Tibial artery (tissue), 4 donors: Measurements from ENCODE around the gene PNPLA5.

Experiments
- DNase-seq, 2 donors: peaks; one replicate each; pipeline ENCODE4 v3.0.0-alpha.2; 2019
- H3K27ac ChIP-seq, 2 donors: fragments of 200-600 bp; sonication (generic) in 1 of 2; 1 replicate in 1 of 2; 2 replicates in 1 of 2; pipeline ENCODE4 v1.5.1; 2018 to 2019; ENCODE audit warnings: mild to moderate bottlenecking in 1 of 2
- H3K27me3 ChIP-seq, 2 donors: fragments of 200-600 bp; sonication (generic) in 1 of 2; one replicate each; pipeline versions ENCODE4 v1.5.1 to v1.6.0; 2016 to 2019
- H3K36me3 ChIP-seq, 3 donors: fragments of 200-600 bp; sonication (generic) in 2 of 3; one replicate each; pipeline ENCODE4 v1.5.1; 2016 to 2019; ENCODE audit warnings: mild to moderate bottlenecking in 2 of 3
- H3K4me1 ChIP-seq, 4 donors: fragments of 200-600 bp; sonication (generic) in 2 of 4; 1 replicate in 3 of 4; 2 replicates in 1 of 4; pipeline ENCODE4 v1.5.1; 2016 to 2019
- H3K4me3 ChIP-seq, 2 donors: fragments of 200-600 bp; sonication (generic) in 1 of 2; 1 replicate in 1 of 2; 2 replicates in 1 of 2; pipeline ENCODE4 v1.5.1; 2018 to 2019; ENCODE audit warnings: mild to moderate bottlenecking in 2 of 2
- H3K9me3 ChIP-seq, 3 donors: fragments of 200-600 bp; sonication (generic) in 1 of 3; one replicate each; pipeline ENCODE4 v1.5.1; 2016 to 2019
- CTCF ChIP-seq, 2 experiments: fragments of 200-600 bp in 1 of 2; fragments of 450-650 bp in 1 of 2; IDR thresholded peaks; one replicate each; pipeline ENCODE4 v1.5.1; 2017 to 2019; ENCODE audit warnings: antibody characterized with exemption in 2 of 2, mild to moderate bottlenecking in 1 of 2, moderate library complexity in 1 of 2
- intact Hi-C: fragments of 100-400 bp; cut with DNase I; formaldehyde crosslinking; loops from one replicate; pipeline ENCODE4 v1.15.0; 2023; ENCODE audit warnings: low total_unique reads

PNPLA5 gene

GRCh38 chr22:43860126-43860525 lies 31.7 kb downstream of the PNPLA5 start:
- Histone ChIP-seq H3K27me3 (peaks cover 0 to 65% of the 10 kb centered on the region in 2 donors), H3K36me3 (no peaks in the 10 kb centered on the region), H3K27ac (no peak overlapping the region), H3K4me3 (no peak overlapping the region), H3K9me3 (peaks cover 0 to 4% (median 0%) of the 10 kb centered on the region in 3 donors), H3K4me1 (peaks cover 0 to 9% (median 2%) of the 10 kb centered on the region in 4 donors)
- no peak for TF ChIP-seq CTCF (IDR thresholded peaks at IDR 0.05)
- no peak for DNase-seq
- intact Hi-C loops = no loop called here

GRCh38 chr22:43859621-43860020 lies 32.2 kb downstream of the PNPLA5 start:
- peaks cover 0 to 4% (median 0%) of the 10 kb centered on the region in 3 donors for H3K9me3 ChIP-seq
- intact Hi-C loops = no loop called here
- no peak overlapping the region for H3K4me3 ChIP-seq
- H3K27me3 ChIP-seq = peaks cover 0 to 60% of the 10 kb centered on the region in 2 donors
- H3K36me3 ChIP-seq = no peaks in the 10 kb centered on the region
- TF ChIP-seq CTCF (IDR thresholded peaks at IDR 0.05) = no peak
- DNase-seq = no peak
- no peak overlapping the region for H3K27ac ChIP-seq
- H3K4me1 ChIP-seq = peaks cover 0 to 9% (median 2%) of the 10 kb centered on the region in 4 donors

GRCh38 chr22:43859176-43859575 lies 32.6 kb downstream of the PNPLA5 start:
- Histone ChIP-seq H3K27ac (no peak overlapping the region), H3K36me3 (no peaks in the 10 kb centered on the region), H3K27me3 (peaks cover 0 to 56% of the 10 kb centered on the region in 2 donors), H3K4me3 (no peak overlapping the region), H3K9me3 (peaks cover 0 to 4% (median 0%) of the 10 kb centered on the region in 3 donors), H3K4me1 (peaks cover 0 to 9% (median 2%) of the 10 kb centered on the region in 4 donors)
- intact Hi-C loops = no loop called here
- no peak for DNase-seq
- no peak for TF ChIP-seq CTCF (IDR thresholded peaks at IDR 0.05)

- TF ChIP-seq CTCF (IDR thresholded peaks at IDR 0.05) = no peak
- DNase-seq = peak in 1 of 2 donors; percentile 20
- intact Hi-C loops = no loop called here
- Histone ChIP-seq H3K9me3 (peaks cover 0 to 4% (median 0%) of the 10 kb centered on the region in 3 donors), H3K4me3 (no peak overlapping the region), H3K27me3 (peaks cover 0 to 49% of the 10 kb centered on the region in 2 donors), H3K4me1 (peaks cover 0 to 9% (median 2%) of the 10 kb centered on the region in 4 donors), H3K27ac (no peak overlapping the region), H3K36me3 (no peaks in the 10 kb centered on the region)
Observed at GRCh38 chr22:43858156-43858895, 33.5 kb downstream of the PNPLA5 start.

- Histone ChIP-seq H3K27ac (no peak overlapping the region), H3K9me3 (peaks cover 0 to 4% (median 0%) of the 10 kb centered on the region in 3 donors), H3K4me1 (peaks cover 0 to 6% (median 2%) of the 10 kb centered on the region in 4 donors), H3K36me3 (no peaks in the 10 kb centered on the region), H3K27me3 (peaks cover 0 to 46% of the 10 kb centered on the region in 2 donors), H3K4me3 (no peak overlapping the region)
- TF ChIP-seq CTCF (IDR thresholded peaks at IDR 0.05) = no peak
- intact Hi-C loops = no loop called here
- DNase-seq = no peak
Observed at GRCh38 chr22:43857367-43857766, 34.4 kb downstream of the PNPLA5 start.
